NCI-H460 (cell line): ENCODE measurements around the gene CCDC154. TPM values are rescaled to one million over a fixed set of nuclear protein-coding genes. Genes with fewer than 3 reads are reported as not detected.
A peak's percentile ranks its signal among the peaks of the same experiment; 100 is the strongest.

Source experiments
- DNase-seq: peaks from one replicate; pipeline ENCODE4 v3.0.0-alpha.2; 2016; ENCODE audit warnings: low read depth; ENCODE audit errors: extremely low read depth
- total RNA-seq: library from RNA; depleted of rRNA; stranded (reverse); fragments of >200 nt; shearing (Covaris generic); gene quantifications from 2 replicates; pipeline ENCODE4 v1.2.3, GENCODE V29; 2014

The CCDC154 gene
- total RNA-seq, 1 experiment from 2014 or later: 0.42 TPM

GRCh38 chr16:1425616-1426370, 18.6 kb downstream of the CCDC154 start:
- no peak for DNase-seq

DNA sequence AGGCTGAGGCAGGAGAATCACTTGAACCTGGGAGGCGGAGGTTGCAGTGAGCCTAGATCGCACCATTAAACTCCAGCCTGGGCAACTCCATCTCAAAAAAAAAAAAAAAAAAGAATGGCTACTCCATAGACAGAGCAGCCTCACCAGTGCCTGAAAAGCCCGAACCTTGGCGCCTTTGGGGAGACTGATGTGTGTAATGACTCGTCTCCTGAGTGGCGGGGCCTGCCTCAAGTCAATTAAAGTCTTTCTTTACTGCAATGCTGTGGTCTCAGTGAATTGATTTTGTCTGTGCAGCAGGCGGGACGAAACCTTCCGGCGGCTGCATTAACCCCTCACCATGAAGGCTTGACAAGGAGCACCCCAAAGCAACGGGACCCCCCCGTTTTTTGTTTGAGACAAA, 20.3 kb downstream of the CCDC154 start:
- no peak for DNase-seq

GRCh38 chr16:1422076-1422475, 22.3 kb downstream of the CCDC154 start:
- DNase-seq: no peak

DNA sequence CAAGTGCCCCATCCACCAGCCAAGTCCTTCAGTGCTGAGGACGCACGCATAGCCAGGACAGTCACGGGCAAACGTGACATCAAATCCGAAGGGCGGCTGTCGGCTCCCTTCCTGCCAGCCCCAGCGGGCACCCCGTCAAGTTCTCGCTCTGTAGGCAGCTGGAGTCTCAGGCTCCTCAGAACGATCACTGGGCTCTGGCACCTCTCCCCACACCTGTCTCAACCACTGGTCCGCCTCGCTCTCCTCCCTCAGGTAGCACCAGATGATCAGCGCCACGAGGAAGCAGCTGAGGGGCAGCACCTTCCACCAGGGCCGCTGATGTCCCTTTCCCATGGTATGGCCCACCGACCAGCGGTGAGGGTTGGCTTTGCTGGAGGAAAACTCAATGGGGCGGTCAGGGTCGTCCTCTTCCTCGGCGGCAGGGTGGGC, 24.2 kb downstream of the CCDC154 start:
- no peak for DNase-seq

GRCh38 chr16:1416521-1416941, 27.8 kb downstream of the CCDC154 start:
- no peak for DNase-seq

- peak; percentile 51 for DNase-seq
Observed at GRCh38 chr16:1414532-1415260, 29.7 kb downstream of the CCDC154 start, which contains the start of gene UNKL. Gene UNKL (minus strand): TSS chr16:1414704. CDS start chr16:1414691, 13 bp downstream.

DNA sequence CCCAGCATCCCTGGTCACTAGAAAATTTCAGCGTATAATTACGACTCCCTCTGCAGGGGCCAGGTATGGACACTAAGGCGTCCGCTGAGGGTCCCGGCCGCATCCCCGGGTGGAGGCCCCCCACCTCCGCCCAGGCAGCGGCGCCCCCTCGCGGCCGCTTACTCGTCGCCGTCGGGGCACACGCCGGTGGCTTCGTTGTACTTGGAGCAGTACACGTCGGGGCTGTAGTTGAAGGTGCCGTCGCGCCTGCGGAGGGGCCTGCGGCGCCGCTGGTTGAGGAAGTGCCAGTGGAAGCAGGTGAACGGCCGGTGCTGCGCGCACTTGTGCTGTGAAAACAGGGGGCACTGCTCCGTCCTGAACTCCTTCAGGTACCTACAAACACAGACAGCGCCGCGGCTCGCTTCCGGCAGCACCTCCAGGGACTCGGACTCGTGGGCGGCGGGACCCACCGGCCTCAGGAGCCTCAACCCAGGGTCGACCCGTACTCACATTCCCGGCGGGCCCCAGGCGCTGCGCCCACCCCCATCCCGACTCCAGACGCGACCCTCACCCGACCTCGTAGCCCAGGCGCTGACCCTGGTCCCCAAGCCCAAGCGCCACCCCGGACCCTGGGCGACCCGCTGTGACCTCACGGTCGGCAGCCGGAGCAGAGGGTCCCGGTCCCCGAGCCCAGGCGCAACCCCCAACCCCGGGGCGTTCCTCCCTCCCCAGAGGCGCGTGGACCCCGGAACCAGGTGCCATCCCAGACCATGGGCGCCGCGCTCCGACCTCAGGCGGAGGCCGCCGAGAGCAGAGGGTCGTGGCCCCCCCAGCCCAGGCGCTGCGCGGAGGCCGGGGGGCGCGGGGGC, 30.4 kb downstream of the CCDC154 start:
- peak; percentile 30 for DNase-seq

- DNase-seq: no peak
Observed at GRCh38 chr16:1412847-1413246, 31.5 kb downstream of the CCDC154 start.

- peak; percentile 80 for DNase-seq
Observed at GRCh38 chr16:1408171-1408837, 36.1 kb downstream of the CCDC154 start.

- no peak for DNase-seq
Observed at GRCh38 chr16:1407753-1408152, 36.6 kb downstream of the CCDC154 start.

- no peak for DNase-seq
Observed at GRCh38 chr16:1403733-1404132, 40.6 kb downstream of the CCDC154 start.

- DNase-seq: no peak
Observed at GRCh38 chr16:1403036-1403435, 41.3 kb downstream of the CCDC154 start.

GRCh38 chr16:1401758-1402154, 42.6 kb downstream of the CCDC154 start:
- no peak for DNase-seq

DNA sequence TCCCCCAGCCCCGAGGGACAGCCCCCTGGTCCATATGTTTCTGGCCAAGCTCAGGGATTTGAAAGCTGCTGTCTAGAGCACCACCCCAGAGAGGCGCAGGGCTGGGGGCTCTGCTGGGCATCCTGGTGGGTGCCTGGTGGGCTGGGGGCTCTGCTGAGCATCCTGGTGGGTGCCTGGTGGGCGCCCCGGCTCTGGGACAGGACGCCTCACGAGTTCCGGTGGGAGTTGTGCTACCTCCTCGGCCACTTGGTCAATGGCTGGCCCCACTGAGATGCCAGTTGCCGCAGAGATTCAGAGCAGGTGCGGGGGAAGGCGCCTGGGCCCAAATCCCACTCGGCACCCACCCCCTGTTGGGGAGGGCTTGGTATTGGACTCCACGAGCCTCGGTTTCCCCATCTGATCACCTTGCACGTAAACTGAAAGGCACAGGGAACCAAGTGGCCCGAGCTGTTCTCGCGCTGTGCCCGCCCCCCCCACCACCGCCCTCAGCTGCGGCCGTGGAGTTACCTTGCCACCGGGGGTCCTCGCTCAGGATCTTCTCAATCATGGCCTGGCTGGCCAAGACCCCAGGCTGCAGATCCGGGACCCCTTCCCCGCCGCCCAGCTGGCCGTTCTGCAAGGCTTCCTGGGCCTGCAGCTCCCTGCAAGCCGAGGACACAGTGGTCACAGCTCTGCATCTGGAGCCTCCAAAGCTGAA, 43.1 kb downstream of the CCDC154 start:
- no peak for DNase-seq

DNA sequence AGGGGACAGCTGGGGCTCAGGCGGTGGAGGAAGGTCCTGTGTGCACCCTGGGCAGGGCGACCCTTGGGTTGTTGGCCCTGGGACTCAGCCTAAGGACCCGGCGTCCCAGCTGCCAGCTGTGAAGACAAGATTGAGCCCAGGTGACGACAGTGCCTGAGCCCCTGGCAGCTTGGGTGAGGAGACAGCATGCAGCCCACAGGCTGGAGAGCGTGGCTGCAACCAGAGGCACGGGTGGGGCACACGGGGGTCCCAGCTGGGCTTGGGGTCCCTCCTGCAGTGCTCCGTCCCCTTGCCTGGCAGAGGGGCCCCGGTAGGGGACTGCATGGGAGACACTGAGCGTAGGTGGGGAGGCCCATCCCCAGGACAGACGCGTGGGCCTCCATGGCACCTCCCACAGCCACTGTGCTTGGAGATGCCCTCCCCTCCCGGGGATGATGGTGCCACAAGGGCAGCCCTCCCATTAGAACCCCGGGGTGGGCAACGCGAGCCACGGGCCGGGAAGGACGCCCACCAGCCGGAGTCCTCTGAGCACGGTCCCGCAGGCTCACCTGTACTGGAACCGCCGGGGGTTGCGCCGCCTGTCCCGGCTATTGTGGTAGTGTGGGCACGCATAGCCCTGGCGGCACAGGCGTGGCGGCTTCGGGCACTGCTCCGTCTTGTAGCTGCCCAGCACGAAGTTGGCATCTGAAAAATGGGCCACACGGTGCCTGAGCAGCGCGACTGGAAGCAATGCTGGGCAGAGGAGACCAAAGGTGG, 45.4 kb downstream of the CCDC154 start:
- DNase-seq: no peak

GRCh38 chr16:1398351-1398750, 46.0 kb downstream of the CCDC154 start:
- DNase-seq: no peak

- no peak for DNase-seq
Observed at GRCh38 chr16:1397779-1398178, 46.6 kb downstream of the CCDC154 start.

GRCh38 chr16:1395444-1396031, 48.8 kb downstream of the CCDC154 start:
- DNase-seq: no peak
